Ramos (cell line): ENCODE results near the gene FBXO8.

Source experiments
- in situ Hi-C: fragments of 300-500 bp; cut with MboI; formaldehyde crosslinking; loops from one replicate; pipeline ENCODE4 v1.14.3; 2022; ENCODE audit warnings: low sequenced_read_pairs; ENCODE audit not compliant: unreplicated experiment

FBXO8 gene

DNA sequence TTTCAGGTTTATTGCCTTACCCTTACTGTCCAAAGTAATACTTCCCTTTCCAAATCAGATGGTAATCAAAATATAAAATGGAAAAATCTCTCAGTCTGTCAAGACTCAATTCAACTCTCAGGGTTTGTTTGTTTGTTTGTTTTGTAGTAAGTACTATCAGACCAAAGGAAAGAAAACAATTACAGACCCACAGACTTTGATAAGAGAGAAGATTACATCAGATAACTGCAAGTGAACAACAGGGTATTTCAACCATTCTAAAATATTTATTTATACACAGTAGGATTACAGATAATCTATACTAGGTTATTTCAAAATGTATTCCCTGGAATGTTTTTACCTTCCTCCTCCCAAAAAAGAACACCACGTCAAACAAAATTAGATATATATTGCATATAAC is 28.9 kb downstream of the FBXO8 start:
- in situ Hi-C loops = no loop called here

DNA sequence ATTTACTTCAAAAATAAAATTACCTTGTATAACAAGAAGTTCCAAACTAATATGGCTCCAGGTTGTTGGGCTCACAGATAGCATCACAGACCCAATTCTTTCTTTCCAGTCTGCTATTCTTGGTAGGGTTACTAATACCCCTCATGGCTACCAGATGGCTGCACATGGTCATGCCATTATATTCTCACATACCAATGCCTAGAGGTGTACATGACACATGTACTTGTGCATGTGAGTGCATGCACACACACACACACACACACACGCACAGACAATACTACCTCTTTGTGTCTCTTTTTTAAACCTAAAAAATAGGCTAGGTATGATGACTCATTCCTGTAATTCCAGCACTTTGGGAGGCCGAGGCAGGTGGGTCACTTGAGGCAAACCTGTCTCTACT is 31.1 kb downstream of the FBXO8 start:
- in situ Hi-C loops = no loop called here

DNA sequence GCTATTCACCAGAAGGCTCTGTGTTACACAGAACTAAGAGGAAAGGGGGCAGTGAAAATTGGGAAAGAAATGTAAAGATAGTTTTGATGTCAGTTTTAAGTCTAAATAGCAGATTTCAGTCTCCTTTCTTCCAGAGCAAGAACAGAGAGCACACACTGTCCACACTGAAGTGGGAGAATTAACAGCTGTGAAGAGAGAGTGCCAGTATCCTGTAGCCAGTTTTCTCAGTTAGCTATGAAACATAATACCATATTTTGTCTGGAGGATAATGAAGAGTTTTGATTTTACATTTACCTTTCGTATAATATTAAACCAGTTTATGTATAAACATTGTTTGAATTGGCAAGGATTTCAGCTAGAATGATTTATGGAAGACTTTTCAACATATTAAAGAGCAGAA is 35.1 kb downstream of the FBXO8 start:
- in situ Hi-C loops = no loop called here

DNA sequence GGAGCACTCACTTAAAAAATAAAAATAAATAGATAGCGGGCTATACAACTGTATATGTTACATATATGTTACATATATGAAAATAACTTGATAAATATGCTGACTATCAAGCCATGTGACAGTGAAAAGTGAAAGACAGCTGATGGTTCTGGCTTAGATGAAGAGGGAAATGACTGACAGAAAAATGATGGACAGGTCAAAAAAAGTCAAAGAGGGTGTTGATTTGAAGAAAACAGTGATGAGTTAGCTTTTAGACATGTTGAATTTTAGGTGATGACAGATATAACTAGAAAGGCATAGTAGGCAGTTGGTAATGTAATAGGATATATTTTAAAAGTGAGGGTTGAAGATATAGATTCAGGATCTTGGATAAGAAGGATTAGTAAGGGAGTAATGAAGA is 37.8 kb downstream of the FBXO8 start:
- in situ Hi-C loops = no loop called here

DNA sequence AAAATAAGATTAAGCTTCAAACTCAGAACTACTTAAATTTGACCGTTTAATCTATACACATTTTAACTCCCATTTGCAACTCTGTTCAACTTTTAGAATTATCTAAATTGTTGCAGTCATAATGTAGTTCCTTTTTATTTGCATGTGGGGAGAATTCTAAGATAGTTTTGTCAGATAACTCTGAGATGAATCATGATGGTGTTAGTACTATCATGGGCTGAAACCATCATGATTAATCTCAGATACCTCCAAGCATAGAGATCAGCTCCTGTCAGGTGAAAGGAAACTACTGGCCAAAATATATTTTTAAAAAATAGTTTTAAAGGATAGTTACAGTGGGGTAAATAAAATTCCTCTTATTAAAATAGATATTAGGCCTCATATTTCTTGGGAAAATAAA is 39.0 kb downstream of the FBXO8 start:
- in situ Hi-C loops = no loop called here

DNA sequence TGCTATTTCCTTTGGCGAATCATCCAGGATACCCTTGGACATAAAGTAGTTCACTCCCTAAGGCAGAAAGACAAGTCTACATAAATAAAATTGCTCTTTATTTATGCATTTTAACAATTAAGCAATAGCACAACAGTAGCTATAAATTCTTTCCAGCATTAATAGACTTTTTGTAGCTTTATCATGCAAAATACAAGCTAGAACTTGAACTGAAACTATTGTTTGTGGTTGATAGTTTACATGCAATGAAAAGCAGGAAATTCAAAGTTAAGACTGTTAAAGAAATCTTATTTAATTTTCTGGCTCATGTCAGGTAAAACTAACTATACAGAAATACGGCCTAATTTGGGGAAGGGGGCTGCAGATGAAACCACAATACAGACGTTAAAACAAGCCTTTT is 42.3 kb downstream of the FBXO8 start:
- in situ Hi-C loops = no loop called here

DNA sequence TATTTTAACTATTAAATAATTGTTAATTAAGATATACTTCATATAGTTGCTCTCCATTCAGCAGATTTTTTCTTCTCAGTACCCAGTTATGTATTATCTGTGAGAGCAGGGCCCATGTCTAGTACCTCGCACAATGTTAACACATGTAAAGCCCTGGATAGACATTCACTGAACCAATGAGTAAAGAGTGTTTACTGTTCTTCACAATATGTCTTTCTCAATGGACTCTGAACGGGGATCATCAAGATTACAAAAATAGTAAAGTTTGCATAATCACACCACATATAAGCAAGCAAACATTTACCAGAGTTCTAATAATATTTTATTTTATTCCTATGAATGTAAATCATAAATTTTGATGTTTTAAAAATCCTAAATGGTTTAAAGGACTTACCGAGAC is 47.1 kb downstream of the FBXO8 start:
- in situ Hi-C loops = no loop called here

DNA sequence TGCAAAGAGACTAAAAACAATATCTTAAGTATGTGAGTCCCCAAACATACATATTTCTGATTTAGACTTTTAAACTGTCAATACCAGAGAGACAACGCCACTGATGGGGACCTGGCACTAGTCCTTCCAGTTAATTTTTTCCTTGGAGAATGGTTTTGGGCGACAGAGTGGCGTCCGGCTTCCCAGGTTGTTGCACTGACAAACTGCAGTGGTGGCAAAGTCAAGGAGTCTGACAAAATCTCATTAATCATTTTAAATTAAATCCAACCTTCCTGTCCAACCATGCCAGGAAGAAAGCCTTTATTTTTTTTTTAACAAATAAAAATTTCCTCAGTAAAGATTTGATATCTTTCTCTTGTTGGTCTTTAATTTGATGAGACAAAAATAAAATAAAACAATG is 52.8 kb downstream of the FBXO8 start:
- in situ Hi-C loops = no loop called here

DNA sequence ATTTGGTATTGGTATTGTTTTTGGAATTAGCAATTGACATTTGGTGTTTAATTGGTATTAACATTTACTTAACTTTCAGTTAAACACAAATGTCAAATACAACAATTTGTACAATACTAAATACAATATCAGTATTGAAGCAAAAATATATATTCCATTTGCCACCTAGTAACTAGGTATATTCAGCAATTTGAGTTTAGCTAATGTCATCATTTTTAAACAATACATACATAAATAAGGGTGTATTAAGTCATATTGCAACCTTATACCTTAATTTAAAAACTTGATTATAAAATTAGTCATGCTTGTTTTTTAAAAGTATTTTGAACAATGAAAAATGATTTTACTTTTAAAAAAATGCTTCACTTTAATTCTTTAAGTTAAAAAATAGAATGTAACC is 53.3 kb downstream of the FBXO8 start:
- in situ Hi-C loops = no loop called here

DNA sequence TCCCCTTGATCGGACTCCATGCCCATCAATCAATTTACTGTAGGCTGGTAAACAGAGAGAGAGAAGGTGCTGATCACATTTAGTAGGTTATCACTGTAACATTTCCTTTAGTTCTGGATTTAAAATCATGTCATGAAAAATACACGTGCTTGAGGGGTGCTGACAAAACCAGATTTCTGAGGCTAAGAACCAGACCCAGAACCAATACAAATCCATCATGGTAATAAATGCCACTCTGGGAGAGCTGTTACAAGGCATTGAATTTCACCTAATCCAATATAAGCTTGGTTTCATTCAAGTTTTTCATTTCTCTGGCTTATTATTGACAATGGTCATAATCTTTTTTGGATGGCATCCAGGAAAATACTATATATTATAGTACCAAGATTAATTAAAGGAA is 54.5 kb downstream of the FBXO8 start:
- in situ Hi-C loops = no loop called here

DNA sequence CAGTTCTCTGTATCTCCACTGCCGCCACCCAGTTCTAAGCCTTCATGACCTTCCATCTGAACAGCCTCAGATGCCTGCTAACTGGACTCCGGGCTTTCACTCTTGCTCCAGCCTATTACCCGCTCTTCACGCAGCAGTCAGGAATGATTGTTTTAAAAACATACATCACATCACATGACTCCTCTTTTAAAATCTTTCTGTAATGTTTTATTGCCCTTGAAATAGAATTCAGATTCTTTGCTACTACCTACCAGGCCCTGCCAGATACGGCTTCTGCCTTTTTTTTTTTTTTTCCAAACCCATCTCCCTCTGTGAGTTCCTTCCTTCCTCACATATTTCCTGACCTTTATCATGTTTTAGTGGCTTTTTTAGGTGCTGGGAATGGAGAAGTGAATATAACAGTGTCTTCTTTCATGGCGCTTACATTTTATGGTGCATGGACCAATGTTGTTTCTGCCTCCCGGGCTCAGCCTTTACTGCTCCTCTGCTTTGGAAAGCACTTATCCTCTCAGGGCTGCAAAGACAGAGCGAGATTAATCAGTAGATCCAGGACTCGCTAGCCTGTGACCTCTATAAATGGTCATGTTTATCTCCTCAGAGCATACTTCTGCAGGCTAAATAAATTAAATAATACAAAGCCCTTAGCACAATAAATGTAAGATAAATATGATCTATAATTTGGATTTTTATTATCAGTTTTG is 58.0 kb downstream of the FBXO8 start:
- in situ Hi-C loops = no loop called here

DNA sequence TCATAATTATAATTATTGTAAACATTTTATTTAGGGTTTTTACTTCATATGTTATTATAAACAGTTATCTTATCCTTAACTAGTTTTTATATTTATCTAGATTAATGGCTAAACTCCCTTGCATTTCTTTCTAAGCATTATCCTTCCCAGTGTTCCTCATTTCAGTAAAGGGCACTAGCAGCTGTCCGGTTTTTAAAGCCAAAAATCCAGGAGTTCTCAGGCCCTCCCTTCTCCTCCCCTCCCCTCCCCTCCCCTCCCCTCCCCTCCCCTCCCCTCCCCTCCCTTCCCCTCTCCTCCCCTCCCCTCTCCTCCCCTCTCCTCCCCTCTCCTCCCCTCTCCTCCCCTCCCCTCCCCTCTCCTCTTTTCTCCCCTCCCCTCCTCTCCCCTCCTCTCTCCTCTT is 58.9 kb downstream of the FBXO8 start:
- in situ Hi-C loops = no loop called here

DNA sequence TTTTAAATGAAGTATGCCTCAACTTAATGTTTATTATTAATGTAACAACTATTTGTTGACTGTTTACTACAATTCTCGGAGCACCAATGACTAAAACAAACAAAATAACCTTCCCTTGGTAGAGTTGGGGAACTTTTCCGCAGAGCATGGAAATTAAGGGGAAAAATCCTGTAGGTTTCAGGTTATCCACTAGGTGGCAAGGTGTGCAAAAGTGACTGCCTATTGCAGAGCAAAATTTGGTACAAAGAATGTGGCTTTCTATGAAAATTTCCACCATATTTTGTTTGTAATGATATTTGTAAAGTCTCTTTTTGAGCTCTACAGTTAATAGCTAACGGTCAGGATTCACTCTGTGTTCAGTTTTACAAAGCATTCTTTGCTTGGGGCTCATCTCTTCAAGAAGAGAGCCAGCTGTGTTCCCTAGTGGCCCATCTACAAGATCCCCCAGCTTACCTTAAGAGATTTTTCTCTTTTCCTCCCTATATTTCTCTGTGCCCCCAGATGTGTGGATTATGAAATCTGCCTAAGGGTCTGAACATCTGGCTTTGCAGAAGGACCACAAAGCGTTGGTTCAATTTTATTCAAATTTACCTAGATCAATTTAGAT is 61.1 kb downstream of the FBXO8 start:
- in situ Hi-C loops = no loop called here

DNA sequence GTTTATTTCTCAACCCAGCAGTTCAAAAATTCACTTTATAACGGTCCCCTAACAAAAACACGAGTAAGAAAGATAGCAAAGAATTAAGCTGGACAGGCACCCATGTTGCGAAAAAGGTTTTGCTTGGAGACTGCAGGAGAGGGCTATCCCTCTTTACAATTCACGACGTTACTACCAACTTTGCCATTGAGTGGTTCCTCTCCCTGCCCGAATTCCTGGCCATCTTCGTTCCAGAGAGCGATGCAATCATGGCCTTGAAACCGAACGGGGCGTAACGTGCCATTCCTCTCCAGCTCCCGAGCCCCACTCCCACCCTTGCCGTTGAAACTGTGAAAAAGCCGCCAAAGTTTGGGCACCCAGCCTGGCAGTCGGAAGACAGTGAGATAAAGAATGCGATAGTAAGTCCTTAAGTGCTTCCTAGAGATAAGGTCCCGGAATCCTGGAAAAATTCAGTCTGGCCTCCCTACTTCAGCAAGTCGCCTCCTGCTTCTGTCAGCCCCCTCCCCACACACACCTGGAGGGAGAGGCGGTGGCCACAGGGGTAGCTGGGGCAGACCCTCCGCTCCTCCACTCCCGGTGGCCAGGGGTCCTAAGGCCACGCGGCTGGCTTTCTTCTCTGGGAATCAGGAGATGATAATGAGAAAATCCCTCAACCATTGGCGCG is 65.2 kb downstream of the FBXO8 start:
- in situ Hi-C loops = no loop called here

DNA sequence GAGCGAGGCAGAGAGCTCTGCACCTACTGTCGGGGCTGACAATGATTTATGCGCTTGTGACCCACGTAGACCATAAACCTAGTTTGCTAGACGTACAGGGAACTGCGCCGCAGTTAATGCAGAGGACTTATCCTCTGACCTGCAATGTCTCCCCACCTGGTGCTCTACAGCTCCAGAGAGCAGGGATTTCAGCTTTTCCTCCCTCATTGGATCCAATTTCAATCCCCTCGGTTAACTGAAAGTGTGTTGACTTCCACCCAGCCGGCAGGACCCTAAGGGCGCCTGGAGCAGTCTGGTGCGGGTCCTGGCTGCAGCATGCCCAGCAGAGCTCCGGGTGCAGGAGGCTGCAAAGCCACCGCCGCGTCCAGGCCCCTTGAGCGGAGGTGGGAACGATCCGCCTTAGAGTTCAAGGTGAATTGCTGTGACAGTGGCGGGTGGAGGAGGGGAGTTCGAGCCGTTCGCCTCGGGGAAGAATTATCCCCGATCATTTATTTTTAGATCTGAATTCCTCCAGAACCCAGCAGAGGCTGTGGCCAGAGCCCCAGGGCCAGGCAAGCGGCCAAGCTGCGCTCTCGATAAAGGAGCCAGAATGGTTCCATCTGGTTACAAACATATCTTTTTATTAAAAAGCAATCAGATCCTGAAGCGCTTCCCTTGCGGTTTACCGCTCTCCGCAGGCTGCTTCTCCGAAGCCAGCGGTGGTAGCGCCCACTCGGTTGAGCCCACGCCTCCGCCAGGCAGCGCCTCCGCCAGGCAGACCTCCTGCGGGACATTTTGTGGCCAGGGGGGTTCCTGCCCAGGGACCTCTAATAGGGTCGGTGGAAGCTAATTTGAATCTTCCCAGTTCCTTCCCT is 66.0 kb downstream of the FBXO8 start:
- in situ Hi-C loops = no loop called here

DNA sequence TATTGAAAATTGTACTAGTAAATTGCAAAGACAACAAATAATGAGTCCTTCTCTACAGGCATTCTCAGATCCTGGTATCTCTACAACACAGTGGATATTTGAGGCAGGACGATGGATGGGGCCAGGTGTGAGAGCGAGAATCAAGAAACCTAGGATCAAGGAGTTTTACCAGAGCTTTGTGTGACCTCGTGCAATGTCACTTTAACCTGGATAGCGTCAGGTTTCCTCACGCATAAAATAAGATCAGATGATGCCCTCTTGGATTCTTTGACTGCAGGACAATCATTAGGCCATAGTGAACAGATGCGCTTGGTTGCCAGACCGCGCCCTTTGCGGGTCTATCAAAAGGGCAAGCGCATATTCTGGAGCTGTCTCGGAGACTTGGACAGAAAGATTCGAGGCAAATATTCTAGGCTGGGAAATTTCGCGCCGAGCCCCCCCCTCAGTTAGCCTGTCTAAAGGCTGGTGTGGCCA is 66.6 kb downstream of the FBXO8 start:
- in situ Hi-C loops = no loop called here

DNA sequence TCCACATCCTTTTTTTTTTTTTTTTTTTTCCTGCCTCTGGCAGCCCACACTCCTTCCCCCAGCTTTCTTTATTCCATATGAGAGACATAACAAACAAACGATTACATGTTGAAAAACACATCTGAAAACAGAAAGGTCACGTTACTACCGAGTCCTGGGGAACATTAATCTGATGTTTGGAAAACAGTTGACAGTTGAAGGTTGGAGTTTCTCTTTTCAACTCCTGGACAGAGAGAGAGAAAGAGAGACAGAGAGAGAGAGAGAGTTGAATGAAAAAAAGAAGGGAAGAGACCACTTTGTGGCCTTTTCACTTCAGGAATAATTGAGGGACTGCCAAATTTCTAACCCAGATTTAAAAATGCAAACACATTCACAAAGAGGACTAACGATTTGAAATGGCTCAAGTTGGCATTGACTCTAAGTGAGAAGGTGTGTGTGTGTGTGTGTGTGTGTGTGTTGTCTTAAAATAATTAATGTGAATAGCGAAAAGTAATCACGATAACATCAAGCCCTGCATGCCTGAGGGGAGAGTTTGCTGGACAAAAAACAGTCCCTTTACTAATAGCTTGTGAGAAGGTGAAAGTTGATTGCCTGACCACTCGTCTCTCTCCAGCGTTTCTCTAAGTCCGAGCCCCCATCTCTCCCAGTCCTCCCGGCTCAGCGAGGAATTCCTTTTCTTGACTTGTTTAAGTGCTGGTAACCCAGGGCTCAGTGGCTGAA is 67.3 kb downstream of the FBXO8 start:
- in situ Hi-C loops = no loop called here

DNA sequence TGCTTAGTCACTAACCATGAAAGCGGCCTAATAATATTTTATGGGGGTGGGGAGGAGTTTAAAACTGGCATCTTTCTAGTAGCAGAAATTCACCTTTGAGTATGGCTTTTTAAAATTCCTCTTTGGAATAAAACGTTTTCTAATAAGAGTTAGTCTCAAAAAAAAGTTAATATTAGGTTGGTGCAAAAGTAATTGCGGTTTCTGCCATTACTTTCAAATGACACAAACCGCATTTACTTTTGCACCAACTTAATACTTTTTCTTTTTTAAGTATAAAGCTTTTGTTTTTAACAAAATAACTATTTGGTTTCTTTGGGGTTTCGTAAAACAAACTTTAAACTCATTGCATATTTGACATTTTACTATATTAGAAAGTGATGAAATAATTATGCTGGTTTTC is 68.4 kb downstream of the FBXO8 start:
- in situ Hi-C loops = no loop called here

DNA sequence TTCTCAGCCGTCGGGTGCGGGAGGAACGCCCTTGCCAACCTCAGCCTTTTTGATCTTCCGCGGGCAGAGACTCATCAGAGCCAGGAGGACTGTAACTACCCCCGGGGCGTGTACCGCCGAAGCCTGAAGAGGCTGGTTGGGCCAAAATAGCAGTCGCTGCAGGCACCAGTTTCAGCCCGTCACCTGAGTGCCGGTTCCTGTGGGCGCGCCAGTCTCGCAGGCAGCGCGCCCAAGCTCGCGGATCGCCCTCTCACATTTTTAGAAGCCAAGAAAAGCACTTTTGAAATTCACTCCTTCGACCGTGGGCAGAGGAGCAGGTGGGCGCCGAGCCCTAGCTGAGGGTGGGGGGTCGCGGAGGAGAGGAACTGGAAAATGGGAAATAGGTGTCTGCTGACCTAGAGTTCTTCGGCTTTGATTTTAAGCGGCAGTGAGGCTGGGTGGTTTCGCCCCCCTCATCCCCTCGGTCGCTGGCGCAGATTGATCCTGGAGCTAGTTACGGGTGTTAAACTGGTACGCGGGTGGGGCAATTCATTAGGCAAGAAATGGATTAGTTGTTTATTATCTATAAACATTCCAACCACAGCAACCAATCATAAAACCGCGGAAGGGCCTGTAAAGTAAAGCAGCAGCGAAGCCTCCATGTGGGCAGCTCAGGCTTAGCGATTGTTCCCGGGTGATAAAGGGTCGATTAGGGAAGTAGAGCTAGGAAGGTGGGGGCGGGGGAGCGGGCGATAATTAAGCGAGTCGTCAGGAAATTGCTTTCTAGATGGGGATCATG is 69.2 kb downstream of the FBXO8 start:
- in situ Hi-C loops = no loop called here

DNA sequence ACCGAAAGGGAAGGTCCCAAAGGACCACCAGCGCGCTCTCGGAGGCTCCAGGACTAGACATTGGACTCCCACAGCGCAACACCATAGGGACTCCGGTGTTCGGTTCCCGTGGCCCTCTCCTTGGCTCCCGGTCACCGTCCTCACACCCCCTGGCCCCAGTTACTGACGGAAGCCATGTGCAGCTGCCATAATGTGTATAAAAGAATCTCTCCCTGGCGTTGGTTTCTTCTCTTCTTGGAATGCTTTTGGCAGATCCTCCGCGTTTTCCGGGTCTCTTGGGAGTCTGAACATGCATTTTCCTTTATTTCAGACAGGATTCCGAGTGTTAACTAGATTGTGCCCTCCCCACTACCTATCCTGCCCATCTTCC is 69.8 kb downstream of the FBXO8 start:
- in situ Hi-C loops = no loop called here
